Gastrocnemius medialis (tissue), 4 donors: ENCODE measurements around the gene APOH.

ENCODE experiments used
- POLR2A ChIP-seq, 2 donors: fragments of 450-650 bp; IDR thresholded peaks; one replicate each; pipeline ENCODE4 v1.6.1; 2017; ENCODE audit warnings: antibody characterized with exemption in 2 of 2, mild to moderate bottlenecking in 2 of 2, moderate library complexity in 2 of 2
- TF ChIP-seq, protein P1 (sequence below), 5 experiments: fragments of 450-650 bp in 3 of 5; fragments of 200-600 bp in 2 of 5; sonication (generic) in 2 of 5; IDR thresholded peaks in 4 of 5; conservative IDR thresholded peaks in 1 of 5; 1 replicate in 4 of 5; 2 replicates in 1 of 5; pipeline ENCODE4 v1.5.1; 2016 to 2019; ENCODE audit warnings: antibody characterized with exemption in 5 of 5, mild to moderate bottlenecking in 3 of 5, moderate library complexity in 3 of 5

DNA sequence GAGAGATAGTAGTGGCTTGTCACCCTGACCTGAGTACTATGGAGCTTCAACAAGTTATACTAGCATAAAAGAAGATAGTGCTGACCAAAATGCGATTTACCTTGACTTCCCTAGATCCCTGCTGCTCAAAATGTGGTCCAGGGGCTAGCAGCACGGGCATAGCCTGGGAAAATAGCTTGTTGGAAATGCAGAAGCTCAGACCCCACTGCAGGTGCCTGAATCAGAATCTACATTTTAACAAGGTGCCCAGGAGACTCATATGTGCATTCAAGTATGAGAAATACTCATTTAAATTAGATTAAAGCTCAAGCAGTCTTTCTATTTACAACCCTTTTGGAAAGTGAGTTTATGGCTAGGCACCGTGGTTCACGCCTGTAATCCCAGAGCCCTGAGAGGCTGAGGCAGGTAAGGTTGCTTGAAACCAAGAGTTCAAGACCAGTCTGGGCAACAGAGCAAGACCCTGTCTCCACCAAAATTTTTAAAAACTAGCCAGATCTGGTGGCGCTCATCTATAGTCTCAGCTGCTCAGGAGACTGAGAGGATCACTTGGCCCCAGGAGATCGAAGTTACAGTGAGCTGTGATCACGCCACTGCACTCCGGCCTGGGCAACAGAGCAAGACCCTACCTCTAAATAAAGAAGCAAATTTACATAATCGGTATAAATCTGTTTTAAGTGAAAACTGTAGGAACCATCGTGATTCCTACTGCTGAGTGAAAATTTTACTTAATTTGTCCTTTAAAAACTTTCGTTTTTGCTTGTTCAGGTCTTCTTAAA, 7.3 kb downstream of the APOH start:
- TF ChIP-seq, protein P1, sequence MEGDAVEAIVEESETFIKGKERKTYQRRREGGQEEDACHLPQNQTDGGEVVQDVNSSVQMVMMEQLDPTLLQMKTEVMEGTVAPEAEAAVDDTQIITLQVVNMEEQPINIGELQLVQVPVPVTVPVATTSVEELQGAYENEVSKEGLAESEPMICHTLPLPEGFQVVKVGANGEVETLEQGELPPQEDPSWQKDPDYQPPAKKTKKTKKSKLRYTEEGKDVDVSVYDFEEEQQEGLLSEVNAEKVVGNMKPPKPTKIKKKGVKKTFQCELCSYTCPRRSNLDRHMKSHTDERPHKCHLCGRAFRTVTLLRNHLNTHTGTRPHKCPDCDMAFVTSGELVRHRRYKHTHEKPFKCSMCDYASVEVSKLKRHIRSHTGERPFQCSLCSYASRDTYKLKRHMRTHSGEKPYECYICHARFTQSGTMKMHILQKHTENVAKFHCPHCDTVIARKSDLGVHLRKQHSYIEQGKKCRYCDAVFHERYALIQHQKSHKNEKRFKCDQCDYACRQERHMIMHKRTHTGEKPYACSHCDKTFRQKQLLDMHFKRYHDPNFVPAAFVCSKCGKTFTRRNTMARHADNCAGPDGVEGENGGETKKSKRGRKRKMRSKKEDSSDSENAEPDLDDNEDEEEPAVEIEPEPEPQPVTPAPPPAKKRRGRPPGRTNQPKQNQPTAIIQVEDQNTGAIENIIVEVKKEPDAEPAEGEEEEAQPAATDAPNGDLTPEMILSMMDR (IDR thresholded peaks at IDR 0.05 in 4 of 5, conservative IDR thresholded peaks at IDR 0.05 in 1 of 5): no peak
- no peak for TF ChIP-seq POLR2A (IDR thresholded peaks at IDR 0.05)
